Tibial artery (tissue), 4 donors: Measurements from ENCODE around the gene ITPK1.

Source experiments
- DNase-seq, 2 donors: peaks; one replicate each; pipeline ENCODE4 v3.0.0-alpha.2; 2019
- H3K27ac ChIP-seq, 2 donors: fragments of 200-600 bp; sonication (generic) in 1 of 2; 1 replicate in 1 of 2; 2 replicates in 1 of 2; pipeline ENCODE4 v1.5.1; 2018 to 2019; ENCODE audit warnings: mild to moderate bottlenecking in 1 of 2
- H3K27me3 ChIP-seq, 2 donors: fragments of 200-600 bp; sonication (generic) in 1 of 2; one replicate each; pipeline versions ENCODE4 v1.5.1 to v1.6.0; 2016 to 2019
- H3K36me3 ChIP-seq, 3 donors: fragments of 200-600 bp; sonication (generic) in 2 of 3; one replicate each; pipeline ENCODE4 v1.5.1; 2016 to 2019; ENCODE audit warnings: mild to moderate bottlenecking in 2 of 3
- H3K4me1 ChIP-seq, 4 donors: fragments of 200-600 bp; sonication (generic) in 2 of 4; 1 replicate in 3 of 4; 2 replicates in 1 of 4; pipeline ENCODE4 v1.5.1; 2016 to 2019
- H3K4me3 ChIP-seq, 2 donors: fragments of 200-600 bp; sonication (generic) in 1 of 2; 1 replicate in 1 of 2; 2 replicates in 1 of 2; pipeline ENCODE4 v1.5.1; 2018 to 2019; ENCODE audit warnings: mild to moderate bottlenecking in 2 of 2
- H3K9me3 ChIP-seq, 3 donors: fragments of 200-600 bp; sonication (generic) in 1 of 3; one replicate each; pipeline ENCODE4 v1.5.1; 2016 to 2019
- intact Hi-C: fragments of 100-400 bp; cut with DNase I; formaldehyde crosslinking; loops from one replicate; pipeline ENCODE4 v1.15.0; 2023; ENCODE audit warnings: low total_unique reads
- TF ChIP-seq, protein P1 (sequence below), 2 experiments: fragments of 200-600 bp in 1 of 2; fragments of 450-650 bp in 1 of 2; IDR thresholded peaks; one replicate each; pipeline ENCODE4 v1.5.1; 2017 to 2019; ENCODE audit warnings: antibody characterized with exemption in 2 of 2, mild to moderate bottlenecking in 1 of 2, moderate library complexity in 1 of 2

Gene ITPK1

DNA sequence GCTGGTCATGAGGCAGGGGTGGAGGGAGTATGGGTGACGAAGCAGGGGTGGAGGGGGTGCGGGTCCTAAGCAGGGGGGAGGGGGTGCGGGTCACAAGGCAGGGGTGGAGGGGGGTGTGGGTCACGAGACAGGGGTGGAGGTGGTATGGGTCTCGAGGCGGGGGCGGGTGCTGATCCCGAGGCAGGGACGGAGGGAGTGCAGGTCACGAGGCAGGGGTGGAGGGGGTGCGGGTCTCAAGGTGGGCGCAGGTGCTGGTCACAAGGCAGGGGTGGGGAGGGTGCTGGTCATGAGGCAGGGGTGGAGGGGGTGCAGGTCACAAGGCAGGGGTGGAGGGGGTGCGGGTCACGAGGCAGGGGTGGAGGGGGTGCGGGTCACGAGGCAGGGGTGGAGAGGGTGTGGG is 56.5 kb downstream of the ITPK1 start:
- peaks cover 5 to 66% (median 54%) of the 10 kb centered on the region in 4 donors for H3K4me1 ChIP-seq
- no peak for DNase-seq
- H3K4me3 ChIP-seq = no peak overlapping the region
- H3K36me3 ChIP-seq = no peaks in the 10 kb centered on the region
- intact Hi-C loops = loop anchor here (10.0 kb wide), 1 partner anchor 56 kb away; the partner anchor contains the start of gene ITPK1
- H3K27me3 ChIP-seq = no peaks in the 10 kb centered on the region
- TF ChIP-seq, protein P1, sequence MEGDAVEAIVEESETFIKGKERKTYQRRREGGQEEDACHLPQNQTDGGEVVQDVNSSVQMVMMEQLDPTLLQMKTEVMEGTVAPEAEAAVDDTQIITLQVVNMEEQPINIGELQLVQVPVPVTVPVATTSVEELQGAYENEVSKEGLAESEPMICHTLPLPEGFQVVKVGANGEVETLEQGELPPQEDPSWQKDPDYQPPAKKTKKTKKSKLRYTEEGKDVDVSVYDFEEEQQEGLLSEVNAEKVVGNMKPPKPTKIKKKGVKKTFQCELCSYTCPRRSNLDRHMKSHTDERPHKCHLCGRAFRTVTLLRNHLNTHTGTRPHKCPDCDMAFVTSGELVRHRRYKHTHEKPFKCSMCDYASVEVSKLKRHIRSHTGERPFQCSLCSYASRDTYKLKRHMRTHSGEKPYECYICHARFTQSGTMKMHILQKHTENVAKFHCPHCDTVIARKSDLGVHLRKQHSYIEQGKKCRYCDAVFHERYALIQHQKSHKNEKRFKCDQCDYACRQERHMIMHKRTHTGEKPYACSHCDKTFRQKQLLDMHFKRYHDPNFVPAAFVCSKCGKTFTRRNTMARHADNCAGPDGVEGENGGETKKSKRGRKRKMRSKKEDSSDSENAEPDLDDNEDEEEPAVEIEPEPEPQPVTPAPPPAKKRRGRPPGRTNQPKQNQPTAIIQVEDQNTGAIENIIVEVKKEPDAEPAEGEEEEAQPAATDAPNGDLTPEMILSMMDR (IDR thresholded peaks at IDR 0.05) = no peak
- H3K9me3 ChIP-seq = no peaks in the 10 kb centered on the region
- H3K27ac ChIP-seq = no peak overlapping the region

DNA sequence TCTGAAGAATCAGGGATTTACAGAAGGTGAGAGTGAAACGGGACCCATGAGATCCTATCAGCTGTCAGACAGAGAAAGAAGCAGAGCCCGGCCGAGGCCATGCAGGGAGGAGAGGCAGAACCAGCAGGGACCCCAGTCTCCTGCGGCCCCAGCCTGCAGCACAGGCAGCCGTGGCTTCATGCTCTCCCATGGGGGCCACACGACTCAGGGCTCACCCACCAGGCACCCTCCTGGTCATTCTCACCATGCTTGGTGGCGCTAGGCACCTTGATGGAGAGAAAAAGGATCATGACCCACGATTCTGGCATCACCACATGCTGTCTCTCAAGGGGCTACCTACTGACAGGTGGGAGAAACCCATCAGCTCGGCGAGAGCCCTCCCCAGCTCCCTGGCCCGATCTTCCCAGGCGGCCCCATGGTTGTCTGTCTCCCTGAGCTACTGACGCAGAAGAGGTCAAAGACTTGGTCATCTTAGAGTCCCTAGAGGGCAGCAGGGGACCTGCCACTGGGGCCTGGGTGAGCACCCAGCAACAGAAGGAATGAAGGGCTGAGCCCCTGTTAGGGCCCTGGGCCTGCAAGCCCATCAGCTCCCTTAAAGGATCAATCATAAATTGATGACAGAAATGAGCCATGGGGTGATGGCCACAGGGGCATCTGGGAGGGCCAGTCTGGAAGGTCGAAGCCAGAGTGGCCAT is 58.0 kb downstream of the ITPK1 start:
- Histone ChIP-seq H3K27ac (peak overlapping the region; percentile 74 to 79), H3K4me1 (peaks cover 5 to 55% (median 42%) of the 10 kb centered on the region in 4 donors), H3K9me3 (no peaks in the 10 kb centered on the region), H3K4me3 (no peak overlapping the region), H3K27me3 (no peaks in the 10 kb centered on the region), H3K36me3 (no peaks in the 10 kb centered on the region)
- no peak for DNase-seq
- intact Hi-C loops = loop anchor here (10.0 kb wide), 1 partner anchor 57 kb away; the partner anchor contains the start of gene ITPK1
- TF ChIP-seq, protein P1 (IDR thresholded peaks at IDR 0.05) = no peak

DNA sequence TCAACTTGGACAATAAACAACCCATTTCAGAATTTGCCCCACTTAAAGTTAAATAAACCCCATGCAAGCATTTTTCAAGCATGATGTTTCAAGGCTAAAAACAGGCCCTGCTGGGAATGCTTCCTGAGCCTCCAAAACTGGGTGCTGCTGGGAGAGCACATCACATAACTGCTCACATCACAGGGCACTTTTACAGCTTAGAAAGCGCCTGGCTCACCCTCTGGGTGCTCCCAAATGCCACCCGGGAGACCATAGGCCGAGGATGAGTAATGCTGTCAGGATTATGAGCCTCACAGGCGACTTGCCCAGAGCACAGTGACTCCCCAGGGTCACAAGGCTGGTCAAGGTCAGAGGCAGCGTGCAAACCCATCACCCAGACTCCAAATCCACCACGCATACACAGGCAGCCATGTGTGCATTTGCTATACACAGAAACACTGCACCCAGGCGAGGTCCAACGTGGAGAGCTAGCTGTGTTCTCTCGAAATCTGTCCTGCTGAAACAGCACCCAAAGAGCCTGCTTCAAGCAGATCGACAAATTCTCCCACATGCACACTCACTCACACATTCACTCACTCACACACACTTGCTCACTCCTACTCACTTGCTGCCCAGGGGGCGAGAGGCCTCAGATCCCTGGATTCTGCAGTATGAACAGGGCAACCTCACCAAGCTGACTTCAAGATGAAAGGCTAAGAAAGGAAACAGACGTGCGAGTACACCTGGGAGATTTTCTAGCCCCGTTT is 58.7 kb downstream of the ITPK1 start:
- Histone ChIP-seq H3K4me1 (peaks cover 5 to 55% (median 42%) of the 10 kb centered on the region in 4 donors), H3K36me3 (no peaks in the 10 kb centered on the region), H3K9me3 (no peaks in the 10 kb centered on the region), H3K4me3 (no peak overlapping the region), H3K27me3 (no peaks in the 10 kb centered on the region), H3K27ac (peak overlapping the region; percentile 74 to 79)
- TF ChIP-seq, protein P1 (IDR thresholded peaks at IDR 0.05) = no peak
- peak in 1 of 2 donors; percentile 82 for DNase-seq
- intact Hi-C loops = loop anchor here (10.0 kb wide), 1 partner anchor 58 kb away; the partner anchor contains the start of gene ITPK1

GRCh38 chr14:93056166-93056839 is 59.4 kb downstream of the ITPK1 start:
- Histone ChIP-seq H3K4me1 (peaks cover 5 to 59% (median 44%) of the 10 kb centered on the region in 4 donors), H3K9me3 (no peaks in the 10 kb centered on the region), H3K27ac (peak overlapping the region; percentile 74 to 79), H3K27me3 (no peaks in the 10 kb centered on the region), H3K4me3 (no peak overlapping the region), H3K36me3 (no peaks in the 10 kb centered on the region)
- TF ChIP-seq, protein P1 (IDR thresholded peaks at IDR 0.05) = no peak
- intact Hi-C loops = loop anchor here (10.0 kb wide), 1 partner anchor 58 kb away; the partner anchor contains the start of gene ITPK1
- DNase-seq = no peak

GRCh38 chr14:93055651-93056115 is 60.0 kb downstream of the ITPK1 start:
- TF ChIP-seq, protein P1 (IDR thresholded peaks at IDR 0.05) = no peak
- DNase-seq = no peak
- Histone ChIP-seq H3K4me1 (peaks cover 5 to 64% (median 47%) of the 10 kb centered on the region in 4 donors), H3K27ac (peak overlapping the region; percentile 74 to 79), H3K36me3 (no peaks in the 10 kb centered on the region), H3K27me3 (no peaks in the 10 kb centered on the region), H3K9me3 (no peaks in the 10 kb centered on the region), H3K4me3 (no peak overlapping the region)
- intact Hi-C loops = loop anchor here (10.0 kb wide), 1 partner anchor 59 kb away; the partner anchor contains the start of gene ITPK1
